DND-41 (cell line): Measurements from ENCODE around the gene IGSF8.
A peak's percentile ranks its signal among the peaks of the same experiment; 100 is the strongest.

Source experiments
- ATAC-seq: fragments of 200-7000 bp; cut with Tn5 transposase; 3 replicates; pipeline ENCODE4 v1.9.1; 2021; ENCODE audit warnings: low read depth; ENCODE audit not compliant: insufficient read depth
- DNase-seq: peaks from one replicate; pipeline ENCODE4 v3.0.0-alpha.2; 2020
- H2AFZ ChIP-seq: 2 replicates; pipeline ENCODE4 v1.6.0; 2012; ENCODE audit warnings: low read depth, low read length
- H3K27ac ChIP-seq: 2 replicates; pipeline ENCODE4 v1.5.1; 2012; ENCODE audit warnings: low read length, inconsistent platforms
- H3K27me3 ChIP-seq: fragments of 200-600 bp; sonication (generic); 2 replicates; pipeline ENCODE4 v1.6.0; 2012; ENCODE audit warnings: low read length, mild to moderate bottlenecking, inconsistent platforms; ENCODE audit not compliant: insufficient read depth, poor library complexity
- H3K36me3 ChIP-seq: 2 replicates; pipeline ENCODE4 v1.5.1; 2012; ENCODE audit warnings: low read length, inconsistent platforms; ENCODE audit not compliant: insufficient read depth
- H3K4me1 ChIP-seq: 2 replicates; pipeline ENCODE4 v1.5.1; 2012; ENCODE audit warnings: mild to moderate bottlenecking, low read length; ENCODE audit not compliant: insufficient read depth
- H3K4me2 ChIP-seq: 2 replicates; pipeline ENCODE4 v1.6.0; 2012; ENCODE audit warnings: mild to moderate bottlenecking, moderate library complexity, low read length, inconsistent platforms; ENCODE audit not compliant: insufficient read depth
- H3K4me3 ChIP-seq, 2 experiments: fragments of 200-600 bp in 1 of 2; shearing (Covaris generic) in 1 of 2; 2 replicates each; pipeline ENCODE4 v1.5.1; 2012 to 2016; ENCODE audit warnings: inconsistent platforms in 2 of 2, low read length in 2 of 2, mild to moderate bottlenecking in 2 of 2, low read depth in 1 of 2, moderate library complexity in 1 of 2
- H3K79me2 ChIP-seq: 2 replicates; pipeline ENCODE4 v1.6.0; 2012; ENCODE audit warnings: low read length, inconsistent platforms; ENCODE audit not compliant: insufficient read depth
- H3K9ac ChIP-seq: 2 replicates; pipeline ENCODE4 v1.6.0; 2012; ENCODE audit warnings: low read depth, mild to moderate bottlenecking, inconsistent platforms, low read length, moderate library complexity
- H3K9me3 ChIP-seq: 2 replicates; pipeline ENCODE4 v1.5.1; 2012; ENCODE audit warnings: low read length, moderate library complexity, mild to moderate bottlenecking, inconsistent platforms; ENCODE audit not compliant: insufficient read depth, severe bottlenecking
- H4K20me1 ChIP-seq: 2 replicates; pipeline ENCODE4 v1.6.0; 2012; ENCODE audit warnings: low read length; ENCODE audit not compliant: insufficient read depth
- EZH2 ChIP-seq: IDR thresholded peaks from 3 replicates; pipeline ENCODE4 v1.6.1; 2012; ENCODE audit warnings: borderline replicate concordance, low read depth, mild to moderate bottlenecking, moderate library complexity, low read length, inconsistent platforms; ENCODE audit not compliant: severe bottlenecking
- TF ChIP-seq, protein P1 (sequence below): IDR thresholded peaks from 2 replicates; pipeline ENCODE4 v1.5.1; 2012; ENCODE audit warnings: borderline replicate concordance, low read length, moderate library complexity, mild to moderate bottlenecking; ENCODE audit not compliant: poor library complexity, severe bottlenecking; ENCODE audit errors: extremely low read depth

IGSF8 gene

GRCh38 chr1:160049101-160049500, 49.3 kb downstream of the IGSF8 start:
- Histone ChIP-seq H3K4me3 (no peak overlapping the region), H3K9ac (no peak overlapping the region), H3K36me3 (no peaks in the 10 kb centered on the region), H3K27me3 (peaks cover 12% of the 10 kb centered on the region), H3K27ac (no peak overlapping the region), H3K9me3 (no peaks in the 10 kb centered on the region), H2AFZ (no peak overlapping the region), H3K4me2 (no peak overlapping the region), H3K4me1 (peaks cover 6% of the 10 kb centered on the region), H4K20me1 (no peaks in the 10 kb centered on the region), H3K79me2 (no peaks in the 10 kb centered on the region)
- DNase-seq (no peak), ATAC-seq (no peak)
- TF ChIP-seq, protein P1, sequence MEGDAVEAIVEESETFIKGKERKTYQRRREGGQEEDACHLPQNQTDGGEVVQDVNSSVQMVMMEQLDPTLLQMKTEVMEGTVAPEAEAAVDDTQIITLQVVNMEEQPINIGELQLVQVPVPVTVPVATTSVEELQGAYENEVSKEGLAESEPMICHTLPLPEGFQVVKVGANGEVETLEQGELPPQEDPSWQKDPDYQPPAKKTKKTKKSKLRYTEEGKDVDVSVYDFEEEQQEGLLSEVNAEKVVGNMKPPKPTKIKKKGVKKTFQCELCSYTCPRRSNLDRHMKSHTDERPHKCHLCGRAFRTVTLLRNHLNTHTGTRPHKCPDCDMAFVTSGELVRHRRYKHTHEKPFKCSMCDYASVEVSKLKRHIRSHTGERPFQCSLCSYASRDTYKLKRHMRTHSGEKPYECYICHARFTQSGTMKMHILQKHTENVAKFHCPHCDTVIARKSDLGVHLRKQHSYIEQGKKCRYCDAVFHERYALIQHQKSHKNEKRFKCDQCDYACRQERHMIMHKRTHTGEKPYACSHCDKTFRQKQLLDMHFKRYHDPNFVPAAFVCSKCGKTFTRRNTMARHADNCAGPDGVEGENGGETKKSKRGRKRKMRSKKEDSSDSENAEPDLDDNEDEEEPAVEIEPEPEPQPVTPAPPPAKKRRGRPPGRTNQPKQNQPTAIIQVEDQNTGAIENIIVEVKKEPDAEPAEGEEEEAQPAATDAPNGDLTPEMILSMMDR = no peak
- TF ChIP-seq EZH2 = no peak

- no peak overlapping the region for H3K4me2 ChIP-seq
- no peaks in the 10 kb centered on the region for H4K20me1 ChIP-seq
Observed at GRCh38 chr1:160048335-160048734, 50.1 kb downstream of the IGSF8 start.

DNA sequence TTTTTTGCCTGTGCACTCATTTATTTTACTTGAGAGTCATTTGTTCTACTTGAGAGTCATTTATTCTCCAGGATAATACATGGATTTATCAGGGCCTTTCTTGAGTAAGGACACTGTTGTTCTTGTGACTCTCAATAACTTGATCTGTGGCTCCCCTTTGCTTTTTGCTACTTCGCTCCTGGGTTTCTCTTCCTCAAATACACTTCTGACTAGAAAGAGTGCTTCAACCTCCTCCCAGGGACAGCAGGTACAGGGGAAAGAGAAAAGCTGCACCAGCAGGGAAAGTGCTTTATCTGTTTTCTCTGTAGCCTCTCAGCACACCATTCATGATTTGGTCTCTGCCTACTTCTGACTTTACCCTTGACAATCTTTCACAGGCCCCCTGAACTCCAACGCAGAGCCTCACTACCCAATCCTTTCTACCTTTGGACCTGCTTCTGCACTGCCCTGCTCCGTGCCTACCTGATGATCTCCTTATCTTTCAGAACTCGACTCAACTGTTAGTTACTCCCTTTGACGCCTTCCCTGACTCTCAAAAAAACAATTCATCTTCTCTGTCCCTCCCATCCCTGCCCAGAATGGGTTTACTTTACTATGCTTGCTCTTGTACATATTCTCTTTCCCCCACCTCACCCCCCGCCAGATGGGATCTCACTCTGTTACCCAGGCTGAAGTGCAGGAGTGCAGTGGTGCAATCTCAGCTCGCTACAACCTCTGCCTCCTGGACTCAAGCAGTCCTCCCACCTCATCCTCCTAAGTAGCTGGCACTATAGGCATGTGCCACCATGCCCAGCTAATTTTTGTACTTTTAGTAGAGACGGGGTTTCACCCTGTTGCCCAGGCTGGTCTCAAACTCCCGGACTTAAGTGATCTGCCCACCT, 51.1 kb downstream of the IGSF8 start:
- no peak for DNase-seq
- Histone ChIP-seq H3K79me2 (no peaks in the 10 kb centered on the region), H3K4me1 (peaks cover 6% of the 10 kb centered on the region), H3K27ac (no peak overlapping the region), H3K36me3 (no peaks in the 10 kb centered on the region), H3K4me2 (peak overlapping the region; percentile 21; the same call in 1 of the 2 replicates), H3K4me3 (no peak overlapping the region), H3K9me3 (no peaks in the 10 kb centered on the region), H3K27me3 (peaks cover 2% of the 10 kb centered on the region), H3K9ac (no peak overlapping the region), H4K20me1 (no peaks in the 10 kb centered on the region), H2AFZ (no peak overlapping the region; the same call in 1 of the 2 replicates)
- TF ChIP-seq, protein P1 = no peak
- no peak for TF ChIP-seq EZH2
- ATAC-seq = no peak

More at GRCh38 chr1:160048335-160048734, 50.1 kb downstream of the IGSF8 start:
- Histone ChIP-seq H3K79me2 (no peaks in the 10 kb centered on the region), H3K9me3 (no peaks in the 10 kb centered on the region), H3K4me3 (no peak overlapping the region), H3K36me3 (no peaks in the 10 kb centered on the region), H3K9ac (no peak overlapping the region), H3K4me1 (peaks cover 6% of the 10 kb centered on the region), H3K27me3 (peaks cover 9% of the 10 kb centered on the region), H3K27ac (no peak overlapping the region), H2AFZ (no peak overlapping the region)
- DNase-seq = no peak
- TF ChIP-seq, protein P1 = no peak
- no peak for TF ChIP-seq EZH2
- no peak for ATAC-seq
